SU-DHL-6 (cell line): ENCODE measurements around the gene GPATCH4.

Experiments used
- EZH2phosphoT487 ChIP-seq: fragments of 200-600 bp; sonication (generic), shearing (Covaris generic); conservative IDR thresholded peaks from 2 replicates; pipeline ENCODE4 v1.6.1; 2018; ENCODE audit warnings: mild to moderate bottlenecking, antibody characterized with exemption, low read length, moderate library complexity, mixed read lengths
- TF ChIP-seq, protein P1 (sequence below): fragments of 200-600 bp; sonication (generic); IDR thresholded peaks from one replicate; pipeline ENCODE4 v1.5.1; 2017; ENCODE audit warnings: antibody characterized with exemption, mild to moderate bottlenecking, low read length, moderate library complexity; ENCODE audit not compliant: insufficient read depth, poor library complexity, severe bottlenecking

GRCh38 chr1:156608036-156608674 is 6.9 kb upstream of the GPATCH4 start:
- TF ChIP-seq, protein P1, sequence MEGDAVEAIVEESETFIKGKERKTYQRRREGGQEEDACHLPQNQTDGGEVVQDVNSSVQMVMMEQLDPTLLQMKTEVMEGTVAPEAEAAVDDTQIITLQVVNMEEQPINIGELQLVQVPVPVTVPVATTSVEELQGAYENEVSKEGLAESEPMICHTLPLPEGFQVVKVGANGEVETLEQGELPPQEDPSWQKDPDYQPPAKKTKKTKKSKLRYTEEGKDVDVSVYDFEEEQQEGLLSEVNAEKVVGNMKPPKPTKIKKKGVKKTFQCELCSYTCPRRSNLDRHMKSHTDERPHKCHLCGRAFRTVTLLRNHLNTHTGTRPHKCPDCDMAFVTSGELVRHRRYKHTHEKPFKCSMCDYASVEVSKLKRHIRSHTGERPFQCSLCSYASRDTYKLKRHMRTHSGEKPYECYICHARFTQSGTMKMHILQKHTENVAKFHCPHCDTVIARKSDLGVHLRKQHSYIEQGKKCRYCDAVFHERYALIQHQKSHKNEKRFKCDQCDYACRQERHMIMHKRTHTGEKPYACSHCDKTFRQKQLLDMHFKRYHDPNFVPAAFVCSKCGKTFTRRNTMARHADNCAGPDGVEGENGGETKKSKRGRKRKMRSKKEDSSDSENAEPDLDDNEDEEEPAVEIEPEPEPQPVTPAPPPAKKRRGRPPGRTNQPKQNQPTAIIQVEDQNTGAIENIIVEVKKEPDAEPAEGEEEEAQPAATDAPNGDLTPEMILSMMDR = peak; percentile 55
- TF ChIP-seq EZH2phosphoT487 = no peak
